NCI-H2196 (cell line): ENCODE results near the gene ZNF808.
"Not testable (repeated sequence)": the region's sequence is repeated elsewhere in the genome, so short reads cannot be mapped to it uniquely, and the experiment has no call there.

Experiments
- DNase-seq: peaks from one replicate; lab custom pipeline; 2025; ENCODE audit not compliant: unreplicated experiment; lab: John Stamatoyannopoulos, UW

Gene ZNF808

DNA sequence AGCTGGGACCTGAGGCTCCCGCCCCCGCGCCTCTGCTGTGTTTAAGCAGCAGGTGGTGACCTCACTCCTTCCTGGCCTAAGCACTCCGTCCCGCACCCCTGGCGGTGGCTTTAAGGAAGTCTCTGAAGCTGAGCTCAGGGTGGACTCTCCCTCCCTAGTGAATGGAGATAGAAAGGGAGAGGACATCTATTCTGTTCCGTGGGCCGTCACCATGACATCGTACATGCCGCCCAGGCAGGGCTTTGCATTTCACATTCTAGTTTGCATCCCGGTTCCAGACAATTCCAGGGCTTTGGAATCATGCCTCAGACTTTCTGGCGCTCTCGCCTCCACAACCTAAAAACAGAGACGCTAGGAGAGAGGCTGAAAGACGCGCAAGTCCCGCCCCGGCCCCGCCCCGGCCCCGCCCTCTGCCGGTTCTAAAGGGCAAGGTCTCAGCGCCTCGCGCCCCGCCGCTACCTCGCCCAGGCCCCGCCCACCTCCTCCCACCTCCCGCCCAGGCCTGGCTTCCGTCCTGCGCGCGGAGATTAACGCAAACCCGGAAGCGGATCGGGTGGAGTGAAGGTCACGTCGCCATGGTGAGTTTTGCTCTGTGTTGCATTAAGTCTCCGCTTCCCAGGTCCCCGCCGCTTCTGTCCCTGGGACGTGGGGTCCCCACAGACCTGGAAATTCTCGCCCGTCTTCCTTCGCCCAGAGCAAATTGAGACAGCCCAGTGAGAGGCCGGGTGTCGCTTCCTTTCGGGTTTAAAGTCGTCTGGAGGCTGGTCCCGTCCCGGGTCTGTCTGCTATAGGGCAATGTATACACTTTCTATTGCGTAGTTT is at the start of gene ZNF808:
Gene ZNF808 (plus strand): TSS at position 535 of the 822 bp plus-strand sequence. CDS start 15,617 bp downstream, outside the sequence.
- peak; percentile 87 for DNase-seq

DNA sequence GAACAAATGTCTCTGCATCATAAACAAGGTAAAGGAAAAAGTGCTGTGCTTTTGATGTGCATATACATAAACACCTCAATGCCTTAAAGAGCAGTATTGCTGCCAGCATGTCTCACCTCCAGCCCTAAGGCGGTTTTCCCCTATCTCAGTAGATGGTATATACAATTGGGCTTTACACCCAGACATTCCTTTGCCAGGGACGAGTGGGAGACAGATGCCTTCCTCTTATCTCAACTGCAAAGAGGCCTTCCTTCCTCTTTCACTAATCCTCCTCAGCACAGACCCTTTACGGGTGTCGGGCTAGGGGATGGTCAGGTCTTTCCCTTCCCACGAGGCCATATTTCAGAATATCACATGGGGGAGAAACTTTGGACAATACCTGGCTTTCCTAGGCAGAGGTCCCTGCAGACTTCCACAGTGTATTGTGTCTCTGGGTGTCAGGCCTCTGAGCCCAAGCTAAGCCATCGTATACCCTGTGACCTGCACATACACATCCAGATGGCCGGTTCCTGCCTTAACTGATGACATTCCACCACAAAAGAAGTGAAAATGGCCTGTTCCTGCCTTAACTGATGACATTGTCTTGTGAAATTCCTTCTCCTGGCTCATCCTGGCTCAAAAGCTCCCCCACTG is 43.2 kb upstream of the ZNF808 start:
- not testable (repeated sequence) for DNase-seq

DNA sequence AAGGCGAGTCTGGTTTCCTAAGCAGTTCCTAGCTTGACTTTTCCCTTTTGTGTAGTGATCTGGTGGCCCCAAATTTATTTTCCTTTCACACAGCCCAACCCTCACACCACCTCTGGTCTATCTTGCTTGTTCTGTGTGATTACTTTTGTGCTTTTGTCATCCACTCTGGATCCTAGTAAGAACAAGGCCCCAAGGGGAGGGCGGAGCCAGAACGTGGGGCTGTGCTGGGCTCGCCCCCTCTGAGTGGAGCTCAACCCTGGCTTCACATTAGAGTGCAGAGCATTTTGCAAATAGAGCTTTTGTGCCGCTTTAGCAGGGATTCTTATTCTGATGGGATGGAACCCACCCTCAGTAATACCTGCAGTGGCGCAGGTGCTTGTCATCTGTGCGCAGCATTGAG is 42.4 kb upstream of the ZNF808 start:
- not testable (repeated sequence) for DNase-seq

DNA sequence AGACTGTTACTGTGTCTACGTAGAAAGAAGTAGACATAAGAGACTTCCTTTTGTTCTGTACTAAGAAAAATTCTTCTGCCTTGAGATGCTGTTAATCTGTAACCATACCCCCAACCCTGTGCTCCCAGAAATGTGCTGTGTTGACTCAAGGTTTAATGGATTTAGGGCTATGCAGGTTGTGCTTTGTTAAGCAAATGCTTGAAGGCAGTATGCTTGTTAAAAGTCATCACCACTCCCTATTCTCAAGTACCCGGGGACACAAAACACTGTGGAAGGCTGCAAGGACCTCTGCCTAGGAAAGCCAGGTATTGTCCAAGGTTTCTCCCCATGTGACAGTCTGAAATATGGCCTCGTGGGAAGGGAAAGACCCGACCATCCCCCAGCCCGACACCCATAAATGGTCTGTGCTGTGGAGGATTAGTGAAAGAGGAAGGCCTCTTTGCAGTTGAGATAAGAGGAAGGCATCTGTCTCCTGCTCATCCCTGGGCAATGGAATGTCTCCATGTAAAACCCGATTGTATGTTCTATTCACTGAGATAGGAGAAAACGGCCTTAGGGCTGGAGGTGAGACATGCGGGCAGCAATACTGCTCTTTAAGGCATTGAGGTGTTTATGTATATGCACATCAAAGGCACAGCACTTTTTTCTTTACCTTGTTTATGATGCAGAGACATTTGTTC is 41.8 kb upstream of the ZNF808 start:
- not testable (repeated sequence) for DNase-seq

DNA sequence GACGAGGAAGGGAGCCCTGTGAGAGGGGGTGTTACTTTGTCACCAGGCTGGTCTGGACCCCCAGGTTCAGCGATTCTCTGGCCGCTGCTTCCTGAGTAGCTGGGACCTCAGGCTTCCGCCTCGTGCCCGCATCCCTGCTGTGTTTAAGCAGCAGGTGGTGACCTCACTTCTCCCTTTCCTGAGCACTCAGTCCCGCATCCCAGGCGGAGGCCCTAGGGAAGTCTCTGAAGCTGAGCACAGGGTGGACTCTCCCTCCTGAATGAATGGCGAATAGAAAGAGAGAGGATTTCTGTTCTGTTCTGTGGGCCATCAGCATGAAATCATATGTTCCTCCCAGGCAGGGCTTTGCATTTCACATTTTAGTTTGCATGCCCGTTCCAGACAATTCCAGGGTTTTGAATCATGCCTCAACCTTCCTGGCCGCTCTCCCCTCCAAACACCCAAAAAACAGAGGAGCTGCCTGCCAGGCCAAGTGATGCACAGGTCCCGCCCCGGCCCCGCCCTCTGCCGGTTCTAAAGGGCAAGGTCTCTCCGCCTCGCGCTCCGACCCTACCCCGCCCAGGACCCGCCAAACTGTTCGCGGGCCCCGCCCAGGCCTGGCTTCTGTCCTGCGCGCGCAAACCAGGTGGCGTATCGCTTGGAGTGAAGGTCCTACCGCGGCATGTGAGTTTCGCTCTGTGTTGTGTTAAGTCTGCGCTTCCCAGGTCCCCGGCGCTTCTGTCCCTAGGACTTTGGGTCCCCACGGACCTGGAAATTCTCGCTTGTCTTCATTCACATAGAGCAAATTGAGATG is 35.1 kb upstream of the ZNF808 start:
- DNase-seq: no peak

DNA sequence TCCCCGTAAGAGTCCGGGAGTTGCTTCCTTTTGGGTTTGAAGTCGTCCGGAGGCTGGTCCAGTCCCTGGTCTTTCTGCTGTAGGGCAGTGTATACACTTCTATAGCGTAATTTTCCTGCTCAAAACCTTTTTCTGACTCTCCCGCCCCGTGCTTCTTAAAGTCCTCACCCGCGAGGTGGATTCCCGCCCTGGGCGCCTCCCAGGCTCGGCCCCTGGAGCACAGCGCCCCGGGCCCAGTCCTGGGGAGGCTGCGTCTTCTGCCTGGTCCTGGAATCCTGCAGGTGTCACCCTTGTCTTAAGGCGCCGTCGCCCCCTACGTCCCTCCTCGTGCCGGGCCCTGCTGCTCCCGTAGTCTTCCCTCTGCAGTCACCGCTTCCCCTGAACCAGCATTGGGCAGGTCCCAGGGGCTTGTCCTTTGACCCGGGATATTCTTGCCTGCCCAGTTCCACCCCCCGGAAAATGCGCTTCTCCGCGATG is 34.4 kb upstream of the ZNF808 start:
- DNase-seq: no peak

DNA sequence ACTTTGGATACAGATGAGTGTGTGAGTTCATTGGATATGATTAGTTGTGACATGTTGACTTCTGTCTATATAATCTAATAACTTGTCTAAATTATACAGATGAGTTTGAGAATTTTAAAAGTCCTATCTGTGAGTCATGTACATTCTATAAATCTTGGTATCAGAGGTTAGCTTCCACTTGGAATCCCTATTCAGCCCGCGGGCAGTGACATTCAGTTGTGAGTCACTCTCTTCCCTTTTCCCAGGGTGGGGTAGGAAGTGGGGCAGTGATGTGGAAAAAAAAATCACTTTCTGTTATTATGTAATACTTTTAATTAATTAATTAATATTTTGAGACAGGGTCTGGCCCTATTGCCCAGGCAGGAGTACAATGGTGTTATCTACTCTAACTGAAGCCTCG is 33.0 kb upstream of the ZNF808 start:
- DNase-seq: no peak

DNA sequence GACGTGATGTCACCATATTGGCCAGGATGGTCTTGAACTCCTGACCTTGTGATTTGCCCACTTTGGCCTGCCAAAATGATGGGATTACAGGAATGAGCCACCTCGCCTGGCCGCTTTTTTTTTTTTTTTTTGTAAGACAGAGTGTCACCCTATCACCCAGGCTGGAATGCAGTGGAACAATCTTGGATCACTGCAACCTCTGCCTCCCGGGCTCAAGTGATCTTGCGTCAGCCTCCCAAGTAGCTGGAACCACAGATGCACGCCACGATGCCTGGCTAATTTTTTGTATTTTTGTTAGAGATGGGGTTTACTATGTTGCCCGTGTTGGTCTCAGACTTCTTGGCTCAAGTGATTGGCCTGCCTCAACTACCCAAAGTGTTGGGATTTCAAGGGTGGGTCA is 28.9 kb upstream of the ZNF808 start:
- DNase-seq: no peak

DNA sequence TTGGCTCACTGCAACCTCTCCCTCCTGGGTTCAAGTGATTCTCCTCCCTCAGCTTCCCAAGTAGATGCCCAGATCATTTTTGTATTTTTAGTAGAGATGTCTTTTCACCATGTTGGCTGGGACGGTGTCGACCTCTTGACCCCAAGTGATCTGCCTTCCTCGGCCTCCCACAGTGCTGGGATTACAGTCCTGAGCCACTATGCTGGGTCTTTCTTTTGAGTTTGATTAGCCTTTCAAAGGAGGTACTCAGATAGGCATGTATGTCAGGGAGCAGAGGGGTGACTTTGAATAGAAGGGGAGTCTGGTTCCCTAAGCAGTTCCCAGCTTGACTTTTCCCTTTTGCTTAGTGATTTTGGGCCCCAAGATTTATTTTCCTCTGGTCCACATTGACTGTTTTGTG is 27.0 kb upstream of the ZNF808 start:
- not testable (repeated sequence) for DNase-seq

DNA sequence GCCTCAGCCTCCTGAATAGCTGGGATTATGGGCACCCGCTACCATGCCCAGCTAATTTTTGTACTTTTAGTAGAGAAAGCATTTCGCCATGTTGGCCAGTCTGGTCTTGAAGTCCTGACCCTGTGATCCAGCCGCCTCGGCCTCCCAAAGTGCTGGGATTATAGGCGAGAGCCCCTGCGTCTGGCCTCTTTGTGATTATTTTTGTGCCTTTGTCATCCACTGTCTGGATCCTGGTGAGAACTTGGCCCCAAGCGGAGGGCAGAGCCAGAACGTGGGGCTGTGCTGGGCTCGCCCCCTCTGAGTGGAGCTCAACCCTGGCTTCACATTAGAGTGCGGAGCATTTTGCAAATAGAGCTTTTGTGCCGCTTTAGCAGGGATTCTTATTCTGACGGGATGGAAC is 26.5 kb upstream of the ZNF808 start:
- DNase-seq: not testable (repeated sequence)

DNA sequence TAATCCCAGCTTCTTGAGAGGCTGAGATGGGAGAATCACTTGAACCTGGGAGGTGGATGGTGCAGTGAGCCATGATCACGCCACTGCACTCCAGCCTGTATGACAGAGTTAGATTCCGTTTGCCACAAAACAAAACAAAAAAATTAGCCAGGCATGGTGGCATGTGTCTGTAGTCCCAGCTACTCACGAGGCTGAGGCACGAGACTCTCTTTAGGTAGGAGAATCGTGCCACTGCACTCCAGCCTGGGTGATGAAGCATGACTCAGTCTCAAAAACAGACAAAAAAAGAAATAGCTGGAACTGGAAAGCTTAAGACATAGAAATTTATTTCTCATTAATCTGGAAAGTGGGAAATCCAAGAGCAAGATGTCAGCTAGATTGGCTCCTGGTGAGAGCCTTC is 20.2 kb upstream of the ZNF808 start:
- no peak for DNase-seq

DNA sequence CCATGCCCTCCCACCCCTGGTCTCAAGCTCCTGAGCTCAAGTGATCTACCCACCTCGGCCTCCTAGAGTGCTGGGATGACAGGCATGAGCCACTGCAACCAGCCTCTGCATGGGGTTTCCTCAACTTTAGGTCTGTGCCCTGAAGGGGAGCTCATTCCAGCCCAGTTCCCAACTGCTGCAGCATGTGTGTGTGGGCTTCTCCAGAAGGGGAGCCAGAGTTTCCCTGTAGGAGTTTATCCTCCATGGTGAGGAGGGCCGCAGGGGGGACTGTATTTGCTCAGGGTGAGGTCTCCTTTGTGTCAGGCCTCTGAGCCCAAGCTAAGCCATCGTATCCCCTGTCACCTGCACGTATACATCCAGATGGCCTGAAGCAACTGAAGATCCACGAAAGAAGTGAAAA is 11.3 kb upstream of the ZNF808 start:
- DNase-seq: no peak

DNA sequence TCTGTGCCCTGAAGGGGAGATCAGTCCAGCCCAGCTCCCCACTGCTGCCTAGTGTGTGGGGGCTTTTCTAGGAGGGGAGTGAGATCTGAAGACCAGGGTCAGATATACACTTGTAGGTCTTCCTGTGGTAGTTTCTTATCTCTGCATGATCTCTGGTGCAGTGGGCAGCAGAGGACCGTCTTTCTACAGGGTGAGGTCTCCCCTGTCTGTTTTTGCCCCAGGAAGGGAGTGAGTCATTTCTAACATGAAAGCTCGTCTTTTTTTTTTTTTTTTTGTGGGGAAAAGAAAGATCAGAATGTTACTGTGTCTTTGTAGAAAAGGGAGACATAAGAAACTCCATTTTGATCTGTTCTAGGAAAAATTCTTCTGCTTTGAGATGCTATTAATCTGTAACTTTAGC is 8.8 kb upstream of the ZNF808 start:
- no peak for DNase-seq

DNA sequence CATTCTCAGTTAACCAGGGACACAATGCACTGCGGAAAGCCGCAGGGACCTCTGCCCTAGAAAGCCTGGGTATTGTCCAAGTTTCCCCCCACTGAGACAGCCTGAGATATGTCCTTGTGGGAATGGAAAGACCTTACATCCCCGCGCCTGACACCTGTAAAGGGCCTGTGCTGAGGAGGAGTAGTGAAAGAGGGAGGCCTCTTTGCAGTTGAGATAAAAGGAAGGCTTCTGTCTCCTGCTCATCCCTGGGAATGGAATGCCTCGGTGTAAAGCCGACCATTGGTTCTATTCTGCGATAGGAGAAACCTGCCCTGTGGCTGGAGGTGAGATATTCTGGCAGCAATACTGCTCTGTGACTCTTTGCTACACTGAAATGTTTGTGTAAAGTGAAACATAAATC is 8.3 kb upstream of the ZNF808 start:
- not testable (repeated sequence) for DNase-seq

DNA sequence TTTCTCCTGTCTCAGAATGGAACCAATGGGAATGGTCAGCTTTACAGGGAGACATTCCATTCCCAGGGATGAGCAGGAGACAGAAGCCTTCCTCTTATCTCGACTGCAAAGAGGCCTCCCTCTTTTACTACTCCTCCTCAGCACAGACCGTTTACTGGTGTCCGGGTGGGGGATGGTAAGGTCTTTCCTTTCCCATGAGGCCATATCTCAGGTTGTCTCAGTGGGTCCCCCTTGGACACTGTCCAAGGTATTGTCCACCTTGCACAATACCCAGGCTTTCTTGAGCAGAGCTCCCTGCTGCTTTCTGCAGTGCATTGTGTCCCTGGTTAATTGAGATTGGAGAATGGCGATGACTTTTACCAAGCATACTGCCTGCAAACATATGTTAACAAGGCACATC is 7.5 kb upstream of the ZNF808 start:
- DNase-seq: no peak

DNA sequence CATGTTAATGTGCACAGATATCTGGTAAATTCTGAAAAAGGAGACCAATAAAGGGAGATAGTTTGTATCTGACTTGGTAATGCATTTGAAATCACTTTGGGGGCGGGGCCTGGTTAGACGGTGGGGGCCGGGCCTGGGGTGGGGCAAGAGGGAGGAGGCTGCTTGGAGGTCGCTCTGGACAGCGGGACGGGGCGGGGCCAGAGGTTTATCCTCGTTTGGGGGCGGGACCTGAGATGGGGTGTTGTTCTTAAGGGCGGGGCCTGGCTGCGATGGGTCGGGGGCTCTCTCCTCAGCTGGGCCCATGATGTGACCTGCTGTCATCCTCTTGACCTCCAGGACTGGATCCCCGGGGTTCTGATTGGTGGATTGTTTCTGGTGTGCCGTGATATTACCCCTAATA is 4.9 kb upstream of the ZNF808 start:
- no peak for DNase-seq

DNA sequence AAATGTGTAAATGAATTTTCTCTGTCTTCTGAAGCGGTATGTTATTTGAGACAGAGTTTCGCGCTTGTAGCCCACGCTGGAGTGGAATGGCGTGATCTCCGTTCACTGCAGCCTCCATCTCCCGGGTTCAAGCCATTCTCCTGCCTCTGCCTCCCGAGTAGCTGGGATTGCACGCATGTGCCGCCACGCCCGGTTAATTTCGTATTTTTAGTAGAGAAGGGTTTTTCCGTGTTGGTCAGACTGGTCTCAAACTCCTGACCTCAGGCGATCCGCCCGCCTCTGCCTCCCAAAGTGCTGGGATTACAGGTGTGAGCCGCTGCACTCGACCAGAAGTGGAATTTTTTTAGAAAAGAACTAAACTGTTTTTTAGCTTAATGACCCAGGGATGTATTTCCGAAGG is 3.4 kb upstream of the ZNF808 start:
- no peak for DNase-seq

DNA sequence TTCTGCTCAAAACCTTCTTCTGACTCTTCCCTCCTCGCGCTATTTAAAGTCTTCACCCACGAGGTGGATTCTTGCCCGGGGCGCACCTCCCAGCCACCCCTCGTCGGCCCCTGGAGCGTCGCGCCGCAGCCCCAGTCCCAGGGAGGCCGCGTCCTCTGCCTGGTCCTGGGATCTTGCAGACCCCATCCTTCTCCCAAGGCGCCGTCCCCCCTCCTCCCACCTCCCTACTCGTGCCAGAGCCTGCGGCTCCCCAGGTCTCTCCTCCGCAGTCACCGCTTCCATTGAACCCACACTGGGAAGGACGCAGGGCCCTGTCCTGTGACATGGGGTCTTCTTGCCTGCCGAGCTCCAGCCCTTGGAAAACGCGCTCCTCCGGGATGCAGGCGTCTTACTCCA is 486 bp downstream of the ZNF808 start:
- no peak for DNase-seq

DNA sequence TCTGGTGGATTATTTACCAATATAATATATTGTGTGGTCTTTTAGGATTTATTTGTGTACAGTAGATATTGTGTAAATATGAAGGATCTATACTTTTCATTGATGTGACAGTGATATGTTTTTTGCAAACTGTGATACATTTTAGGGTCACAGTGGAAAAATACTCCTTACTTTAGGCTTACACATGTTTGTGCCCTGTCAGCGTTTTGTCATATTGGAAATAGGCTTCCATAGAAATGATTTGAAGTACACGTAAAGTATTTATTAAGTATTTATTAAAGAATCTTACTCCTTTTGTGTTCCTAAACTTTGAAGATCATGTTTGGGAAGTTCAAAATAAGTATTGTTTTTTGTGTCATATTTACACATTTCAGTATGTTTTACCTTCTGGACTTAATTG is 5.0 kb downstream of the ZNF808 start:
- no peak for DNase-seq

DNA sequence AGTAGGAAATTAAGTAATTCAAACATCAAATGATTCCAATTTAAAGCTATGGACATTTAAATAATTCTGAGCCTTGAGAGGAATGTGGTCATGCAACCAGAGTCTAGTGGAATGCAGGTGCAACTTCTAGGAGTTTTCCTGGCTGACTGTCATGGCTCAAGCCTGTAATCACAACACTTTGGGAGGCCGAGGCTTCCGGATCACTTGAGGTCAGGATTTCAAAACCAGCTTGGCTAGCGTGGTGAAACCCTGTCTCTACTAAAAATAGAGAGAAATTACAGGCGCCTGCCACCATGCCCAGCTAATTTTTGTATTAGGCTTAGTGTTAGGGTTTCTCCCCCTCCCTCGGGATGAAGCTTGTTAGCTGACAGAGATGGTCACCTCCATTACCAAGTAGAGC is 6.4 kb downstream of the ZNF808 start:
- DNase-seq: no peak

DNA sequence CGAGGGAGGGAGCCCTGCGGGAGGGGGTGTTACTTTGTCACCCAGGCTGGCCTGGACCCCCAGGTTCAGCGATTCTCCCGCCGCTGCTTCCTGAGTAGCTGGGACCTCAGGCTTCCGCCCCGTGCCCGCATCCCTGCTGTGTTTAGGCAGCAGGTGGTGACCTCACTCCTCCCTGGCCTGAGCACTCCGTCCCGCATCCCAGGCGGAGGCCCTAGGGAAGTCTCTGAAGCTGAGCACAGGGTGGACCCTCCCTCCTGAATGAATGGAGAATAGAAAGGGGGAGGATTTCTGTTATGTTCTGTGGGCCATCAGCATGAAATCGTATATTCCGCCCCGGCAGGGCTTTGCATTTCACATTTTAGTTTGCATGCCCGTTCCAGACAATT is 7.9 kb downstream of the ZNF808 start:
- DNase-seq: not testable (repeated sequence)
